Small intestine (tissue), 7 donors: ENCODE measurements around the gene VAPA. TPM values are rescaled to one million over a fixed set of nuclear protein-coding genes. Genes with fewer than 3 reads are reported as not detected.

Experiments used
- DNase-seq, 2 donors: peaks; one replicate each; pipeline versions ENCODE4 v3.0.0 to v3.0.0-alpha.2; 2013
- FAIRE-seq: peaks from 2 replicates; lab custom pipeline; 2012; peaks lifted over from hg19 to GRCh38; lab: Jason Lieb, UNC
- H3K27ac ChIP-seq, 3 donors: one replicate each; pipeline ENCODE4 v1.5.1; 2013; ENCODE audit warnings: low read length in 2 of 3, mild to moderate bottlenecking in 2 of 3, control low read depth in 1 of 3, inconsistent platforms in 1 of 3, low read depth in 1 of 3, moderate library complexity in 1 of 3
- H3K27me3 ChIP-seq, 3 donors: one replicate each; pipeline ENCODE4 v1.6.1; 2013; ENCODE audit warnings: low read length in 3 of 3, inconsistent platforms in 1 of 3; ENCODE audit not compliant: control insufficient read depth in 3 of 3, insufficient read depth in 3 of 3
- H3K36me3 ChIP-seq, 3 donors: one replicate each; pipeline ENCODE4 v1.6.1; 2013; ENCODE audit warnings: low read length in 3 of 3, inconsistent platforms in 1 of 3, low read depth in 1 of 3, mild to moderate bottlenecking in 1 of 3, moderate library complexity in 1 of 3; ENCODE audit not compliant: control insufficient read depth in 3 of 3, insufficient read depth in 2 of 3
- H3K4me1 ChIP-seq, 3 donors: one replicate each; pipeline ENCODE4 v1.6.1; 2013; ENCODE audit warnings: low read length in 2 of 3, inconsistent platforms in 1 of 3, low read depth in 1 of 3, mild to moderate bottlenecking in 1 of 3, moderate library complexity in 1 of 3; ENCODE audit not compliant: control insufficient read depth in 3 of 3, insufficient read depth in 2 of 3
- H3K4me3 ChIP-seq, 3 donors: one replicate each; pipeline ENCODE4 v1.5.1; 2013; ENCODE audit warnings: low read length in 3 of 3, control low read depth in 1 of 3, inconsistent platforms in 1 of 3, low read depth in 1 of 3, mild to moderate bottlenecking in 1 of 3, moderate library complexity in 1 of 3
- H3K9me3 ChIP-seq, 2 donors: one replicate each; pipeline ENCODE4 v1.6.1; 2013; ENCODE audit warnings: low read depth in 1 of 2, low read length in 1 of 2; ENCODE audit not compliant: control insufficient read depth in 2 of 2, insufficient read depth in 1 of 2
- WGBS, 3 donors: extraction: QIAGEN DNeasy Blood & Tissue Kit; methylation state at CpG; one replicate each; pipeline ENCODE4 v1.1.7; 2013; 5-methylcytosine and 5-hydroxymethylcytosine counted together
- polyA plus RNA-seq, 4 donors: library from polyadenylated mRNA; stranded (reverse) in 3 of 4; unstranded in 1 of 4; fragments of 200-250 nt in 3 of 4; fragments of 120-200 nt in 1 of 4; gene quantifications; one replicate each; pipeline versions ENCODE4 v1.2.1 to v1.2.3, GENCODE V29; 2013
- donor health status: healthy with polysubstance abuse.
- donor health status: control.
- donor health status: control.
- donor health status: Bipolar disorder and iron deficiency.
- donor health status: healthy.

The VAPA gene
- polyA plus RNA-seq, 4 donors: 129 to 229 (median 163) TPM

GRCh38 chr18:9919564-9920232, 5.9 kb downstream of the VAPA start:
- no peak overlapping the region for H3K4me3 ChIP-seq
- H3K36me3 ChIP-seq: peaks cover 0 to 2% (median 0%) of the 10 kb centered on the region in 3 donors
- no peaks in the 10 kb centered on the region for H3K27me3 ChIP-seq
- H3K9me3 ChIP-seq: no peaks in the 10 kb centered on the region
- FAIRE-seq: no peak
- H3K4me1 ChIP-seq: peaks cover 19 to 30% (median 25%) of the 10 kb centered on the region in 3 donors
- H3K27ac ChIP-seq: no peak overlapping the region
- no peak for DNase-seq
- 69 to 75% (median 71%) methylated on average over 8 of the region's 8 CpGs for WGBS, 3 donors

DNA sequence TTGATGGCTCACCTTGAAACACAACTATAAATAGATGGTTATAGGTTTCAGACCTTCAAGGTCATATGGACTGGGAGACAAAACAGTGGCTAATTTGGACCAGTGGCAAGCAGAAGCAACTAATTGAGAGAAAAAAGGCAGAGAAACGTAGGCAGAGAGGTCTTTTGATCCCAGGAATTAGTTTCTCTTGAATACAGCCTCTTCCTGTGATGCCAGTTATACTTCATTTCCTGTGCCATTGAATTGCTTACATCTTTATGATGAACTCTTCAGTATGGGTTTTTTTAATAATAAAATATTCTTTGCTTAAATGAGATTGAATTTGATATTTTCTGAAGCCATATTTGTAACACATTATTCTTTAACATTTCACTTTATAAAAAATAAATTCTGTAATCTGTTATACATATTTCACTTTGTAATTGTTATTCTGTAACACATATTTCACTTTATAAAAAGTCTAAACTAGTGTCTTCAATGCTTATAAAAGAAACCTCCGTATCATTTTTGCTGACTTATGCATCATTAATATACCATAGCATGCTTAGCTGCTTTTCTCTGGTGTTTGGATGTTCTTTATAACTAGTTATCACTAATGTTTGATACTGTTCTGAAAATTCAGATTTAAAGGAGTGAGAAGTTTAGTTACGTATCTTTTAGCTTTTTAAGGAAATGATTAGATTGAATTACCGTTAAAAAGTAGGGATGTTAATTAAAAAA, 8.9 kb downstream of the VAPA start:
- FAIRE-seq: peak; percentile 5
- Histone ChIP-seq H3K4me1 (peaks cover 17 to 36% (median 25%) of the 10 kb centered on the region in 3 donors), H3K36me3 (peaks cover 0 to 2% (median 0%) of the 10 kb centered on the region in 3 donors), H3K27ac (no peak overlapping the region), H3K4me3 (peak overlapping the region in 1 of 3 donors; percentile 5), H3K9me3 (no peaks in the 10 kb centered on the region), H3K27me3 (no peaks in the 10 kb centered on the region)
- DNase-seq: no peak
- 60 to 70% (median 66%) methylated on average over 4 of the region's 4 CpGs for WGBS, 3 donors

- H3K4me3 ChIP-seq: no peak overlapping the region
- H3K27me3 ChIP-seq: no peaks in the 10 kb centered on the region
- no peaks in the 10 kb centered on the region for H3K9me3 ChIP-seq
- WGBS, 3 donors: 40 to 41% (median 41%) methylated on average over 4 of the region's 4 CpGs
- DNase-seq: no peak
- no peak for FAIRE-seq
- no peak overlapping the region for H3K27ac ChIP-seq
- H3K36me3 ChIP-seq: no peaks in the 10 kb centered on the region
- H3K4me1 ChIP-seq: peaks cover 13 to 27% (median 20%) of the 10 kb centered on the region in 3 donors
These were observed 10.6 kb downstream of the VAPA start for GRCh38 chr18:9924371-9924943.

DNA sequence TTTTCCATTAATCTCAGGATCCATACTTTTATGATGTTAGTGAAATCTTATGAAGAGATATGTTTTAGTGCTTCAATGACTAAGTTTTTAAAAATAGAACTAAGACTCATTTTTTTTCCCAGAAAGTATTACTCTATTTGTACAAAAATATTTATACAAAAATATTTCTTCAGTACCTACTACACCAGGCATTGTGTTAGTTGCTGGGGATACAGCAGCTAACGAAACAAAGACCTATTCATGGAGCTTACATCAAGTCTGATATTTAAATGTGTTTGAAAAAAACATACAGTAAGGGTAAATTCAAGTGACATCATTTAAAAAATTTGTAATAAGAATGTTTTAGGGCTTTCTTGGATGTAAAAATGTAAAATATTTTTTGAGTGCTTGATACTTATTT, 11.6 kb downstream of the VAPA start:
- Histone ChIP-seq H3K4me1 (peaks cover 8 to 19% (median 11%) of the 10 kb centered on the region in 3 donors), H3K4me3 (no peak overlapping the region), H3K36me3 (no peaks in the 10 kb centered on the region), H3K9me3 (no peaks in the 10 kb centered on the region), H3K27ac (no peak overlapping the region), H3K27me3 (no peaks in the 10 kb centered on the region)
- no peak for FAIRE-seq
- DNase-seq: no peak
- 79 to 88% (median 81%) methylated on average over 1 of the region's 1 CpG for WGBS, 3 donors

GRCh38 chr18:9925795-9926194, 12.0 kb downstream of the VAPA start:
- WGBS, 3 donors: 61 to 69% (median 68%) methylated on average over 4 of the region's 4 CpGs
- H3K27ac ChIP-seq: no peak overlapping the region
- H3K27me3 ChIP-seq: no peaks in the 10 kb centered on the region
- no peaks in the 10 kb centered on the region for H3K9me3 ChIP-seq
- no peak for DNase-seq
- H3K4me3 ChIP-seq: no peak overlapping the region
- no peak for FAIRE-seq
- peaks cover 4 to 15% (median 8%) of the 10 kb centered on the region in 3 donors for H3K4me1 ChIP-seq
- H3K36me3 ChIP-seq: no peaks in the 10 kb centered on the region

- 38 to 66% (median 57%) methylated on average over 2 of the region's 2 CpGs for WGBS, 3 donors
- Histone ChIP-seq H3K4me3 (no peak overlapping the region), H3K4me1 (peaks cover 4 to 15% (median 8%) of the 10 kb centered on the region in 3 donors), H3K9me3 (no peaks in the 10 kb centered on the region), H3K27me3 (no peaks in the 10 kb centered on the region), H3K36me3 (no peaks in the 10 kb centered on the region), H3K27ac (no peak overlapping the region)
- FAIRE-seq (no peak), DNase-seq (peak in 1 of 2 donors; percentile 6)
These were observed 12.5 kb downstream of the VAPA start for GRCh38 chr18:9926223-9926894.

DNA sequence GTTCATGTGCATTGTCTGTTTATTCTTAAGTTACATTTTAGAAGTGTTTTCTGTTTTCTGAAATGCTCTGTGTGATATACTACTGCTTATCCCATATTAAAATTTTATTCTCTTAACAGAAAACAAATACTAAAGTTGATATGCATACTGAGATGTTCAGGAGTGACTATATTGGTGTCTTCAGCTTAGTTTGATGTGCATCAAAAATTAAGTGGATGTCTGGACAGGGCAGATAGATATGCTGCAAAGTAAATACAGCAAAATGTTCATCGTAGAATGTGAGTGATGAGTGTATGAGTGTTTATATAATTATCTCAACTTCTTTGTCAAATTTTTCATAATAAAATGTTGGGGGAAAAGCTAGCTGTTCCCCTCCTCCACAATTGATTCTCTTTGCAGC, 13.2 kb downstream of the VAPA start:
- H3K36me3 ChIP-seq: no peaks in the 10 kb centered on the region
- H3K4me3 ChIP-seq: no peak overlapping the region
- WGBS, 3 donors: 45 to 69% (median 62%) methylated on average over 1 of the region's 1 CpG
- no peaks in the 10 kb centered on the region for H3K9me3 ChIP-seq
- no peak for FAIRE-seq
- H3K27ac ChIP-seq: no peak overlapping the region
- H3K4me1 ChIP-seq: peaks cover 3 to 15% (median 11%) of the 10 kb centered on the region in 3 donors
- no peak for DNase-seq
- H3K27me3 ChIP-seq: no peaks in the 10 kb centered on the region
